ENCODE data around the gene ZNF672.

The ZNF672 gene

GRCh38 chr1:248808876-248809275 is 29.1 kb upstream of the ZNF672 start:
- no peak for TF ChIP-seq CTCF (IDR thresholded peaks at IDR 0.05; ENCODE audit: low read depth, low read length)
- DNase-seq (ENCODE audit: extremely low read depth, low read depth): no peak

GRCh38 chr1:248810000-248810726 is 27.9 kb upstream of the ZNF672 start:
- DNase-seq (ENCODE audit: extremely low read depth, low read depth): no peak
- no peak for TF ChIP-seq CTCF (IDR thresholded peaks at IDR 0.05; ENCODE audit: low read depth, low read length)

- no peak for TF ChIP-seq CTCF (IDR thresholded peaks at IDR 0.05; ENCODE audit: low read depth, low read length)
- DNase-seq (ENCODE audit: extremely low read depth, low read depth): no peak
These were observed 27.1 kb upstream of the ZNF672 start for GRCh38 chr1:248810727-248811513.

GRCh38 chr1:248811514-248812490 is 26.2 kb upstream of the ZNF672 start:
- no peak for DNase-seq (ENCODE audit: extremely low read depth, low read depth)
- TF ChIP-seq CTCF (IDR thresholded peaks at IDR 0.05; ENCODE audit: low read depth, low read length): no peak; the same call in 1 of the 2 replicates

- no peak for DNase-seq (ENCODE audit: extremely low read depth, low read depth)
- no peak for TF ChIP-seq CTCF (IDR thresholded peaks at IDR 0.05; ENCODE audit: low read depth, low read length)
These were observed 25.1 kb upstream of the ZNF672 start for GRCh38 chr1:248812736-248813425.

GRCh38 chr1:248813546-248813945 is 24.5 kb upstream of the ZNF672 start:
- no peak for DNase-seq (ENCODE audit: extremely low read depth, low read depth)

More at GRCh38 chr1:248813546-248813945, 24.5 kb upstream of the ZNF672 start:
- TF ChIP-seq CTCF (IDR thresholded peaks at IDR 0.05; ENCODE audit: low read depth, low read length): no peak

Data from AG09319 (cell line).